Activated CD4-positive, alpha-beta T cell treated with anti-CD3 and anti-CD28 coated beads for 36 hours (primary cell): ENCODE measurements around the gene INSR. TPM values are rescaled to one million over a fixed set of nuclear protein-coding genes. Genes with fewer than 3 reads are reported as not detected.

Experiments
- ATAC-seq: fragments of 200-7000 bp; cut with Tn5 transposase; one replicate; pipeline ENCODE4 v1.10.0; 2021; ENCODE audit warnings: mild to moderate bottlenecking, moderate library complexity
- CTCF ChIA-PET: fragments of 350-600 bp; sonication (Branson Sonifier 250); formaldehyde crosslinking; loops from one replicate; lab custom pipeline; 2021; ENCODE audit warnings: antibody characterized with exemption; lab: Charles Lee
- POLR2A ChIA-PET: fragments of 350-600 bp; sonication (Branson Sonifier 250); formaldehyde crosslinking; loops from one replicate; lab custom pipeline; 2021; ENCODE audit warnings: antibody characterized with exemption, inconsistent platforms; lab: Charles Lee
- DNase-seq: peaks from one replicate; pipeline ENCODE4 v3.0.0-alpha.2; 2020
- H3K27ac Mint-ChIP-seq: one replicate; pipeline ENCODE4 v1.8.0; 2021; ENCODE audit warnings: mixed read lengths
- H3K27me3 Mint-ChIP-seq: one replicate; pipeline ENCODE4 v1.8.0; 2021; ENCODE audit warnings: mixed read lengths
- H3K36me3 Mint-ChIP-seq: one replicate; pipeline ENCODE4 v1.8.0; 2021; ENCODE audit warnings: low read depth, mixed read lengths
- H3K4me1 Mint-ChIP-seq: one replicate; pipeline ENCODE4 v1.8.0; 2021; ENCODE audit warnings: mixed read lengths
- H3K4me3 Mint-ChIP-seq: one replicate; pipeline ENCODE4 v1.8.0; 2021; ENCODE audit warnings: mild to moderate bottlenecking, moderate library complexity, mixed read lengths
- H3K9me3 Mint-ChIP-seq: one replicate; pipeline ENCODE4 v1.8.0; 2021; ENCODE audit warnings: low read depth, mixed read lengths
- intact Hi-C, 2 experiments: fragments of 100-400 bp; cut with DNase I in 1 of 2; cut with micrococcal nuclease in 1 of 2; formaldehyde crosslinking; loops; one replicate each; pipeline versions ENCODE4 v1.14.2 to v1.15.1; 2022 to 2024; cut with DNase I, micrococcal nuclease
- total RNA-seq, 2 experiments: library from RNA; stranded (reverse); gene quantifications; one replicate each; pipeline ENCODE4 v1.2.3, GENCODE V29; 2021

INSR gene
- 1 to 10 TPM; 3.5 to 4.2 TPM for total RNA-seq

GRCh38 chr19:7293762-7294557, at the start of gene INSR:
Gene INSR (minus strand): TSS chr19:7294414. CDS start chr19:7293891, 523 bp downstream.
- H3K9me3 Mint-ChIP-seq, result no peaks in the 10 kb centered on the region
- POLR2A ChIA-PET, result no interaction called here
- DNase-seq (peak; percentile 85), ATAC-seq (peak; percentile 92)
- H3K27me3 Mint-ChIP-seq, result peaks cover 27% of the 10 kb centered on the region
- intact Hi-C loops, result loop anchor here (1.0 kb wide), 1 partner anchor 96 kb away; no protein-coding TSS in a partner anchor
- no peaks in the 10 kb centered on the region for H3K36me3 Mint-ChIP-seq
- H3K4me3 Mint-ChIP-seq, result peak within 1 kb of the TSS; percentile 72
- peaks cover 8% of the 10 kb centered on the region for H3K4me1 Mint-ChIP-seq
- CTCF ChIA-PET, result interaction anchor here (0.7 kb wide), 1 partner anchor 31 kb away, joined by 4 read pairs; no protein-coding TSS in a partner anchor
- no peak within 1 kb of the TSS for H3K27ac Mint-ChIP-seq

- Mint-ChIP-seq H3K36me3 (no peaks in the 10 kb centered on the region), H3K27ac (no peak overlapping the region), H3K4me3 (no peak overlapping the region), H3K4me1 (peaks cover 58% of the 10 kb centered on the region), H3K9me3 (no peaks in the 10 kb centered on the region), H3K27me3 (no peaks in the 10 kb centered on the region)
- ChIA-PET POLR2A (no interaction called here), CTCF (interaction anchor here (0.6 to 3.7 kb wide), 9 partner anchors 12 to 414 kb away, joined by 3 to 20 read pairs (median 4); a partner anchor contains a TSS)
- ATAC-seq (no peak), DNase-seq (no peak)
- intact Hi-C loops, result loop anchor here in 1 of 2 experiments (5.0 to 10.0 kb wide), 2 partner anchors 145 to 397 kb away; no protein-coding TSS in a partner anchor
These were observed 47.9 kb upstream of the INSR start for GRCh38 chr19:7342143-7342542.

DNA sequence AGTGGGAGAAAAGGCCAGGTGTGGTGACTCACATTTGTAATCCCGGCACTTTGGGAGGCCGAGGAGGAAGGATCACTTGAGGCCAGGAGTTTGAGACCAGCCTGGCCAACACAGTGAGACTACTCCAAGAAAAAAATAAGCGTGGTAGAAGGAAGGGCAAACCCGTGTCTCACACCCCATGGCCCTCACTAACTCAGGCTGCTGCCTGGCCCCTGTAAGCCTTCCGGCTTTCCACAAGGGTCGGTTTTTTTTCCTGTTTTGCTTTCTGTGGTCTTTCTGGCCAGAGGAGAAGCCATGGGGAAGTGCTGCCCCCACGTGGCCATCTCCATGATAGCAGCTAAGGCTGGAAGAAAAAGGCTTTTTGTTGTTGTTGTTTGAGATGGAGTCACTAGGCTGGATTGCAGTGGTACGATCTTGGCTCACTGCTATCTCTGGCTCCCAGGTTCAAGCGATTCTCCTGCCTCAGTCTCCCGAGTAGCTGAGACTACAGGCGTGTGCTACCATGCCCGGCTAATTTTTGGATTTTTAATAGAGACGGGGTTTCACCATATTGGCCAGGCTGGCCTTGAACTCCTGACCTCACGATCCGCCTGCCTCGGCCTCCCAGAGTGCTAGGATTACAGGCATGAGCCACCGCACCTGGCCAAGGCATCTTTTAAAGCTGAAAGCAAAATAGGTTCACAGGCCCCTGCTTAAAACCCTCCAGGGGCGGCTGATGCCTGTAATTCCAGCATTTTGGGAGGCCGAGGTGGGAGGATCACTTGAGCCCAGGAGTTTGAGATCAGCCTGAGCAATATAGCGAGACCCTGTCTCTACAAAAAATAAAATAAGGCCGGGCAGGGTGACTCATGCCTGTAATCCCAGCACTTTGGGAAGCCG, 47.0 kb upstream of the INSR start:
- Mint-ChIP-seq H3K4me1 (peaks cover 54% of the 10 kb centered on the region), H3K4me3 (peak overlapping the region; percentile 3), H3K27ac (peak overlapping the region; percentile 63), H3K27me3 (no peaks in the 10 kb centered on the region), H3K9me3 (no peaks in the 10 kb centered on the region), H3K36me3 (no peaks in the 10 kb centered on the region)
- CTCF ChIA-PET, result interaction anchor here (0.5 to 3.7 kb wide), 21 partner anchors 8 to 288 kb away, joined by 3 to 20 read pairs (median 5); partner anchors contain the start of genes ARHGEF18, PET100 and XAB2
- intact Hi-C loops, result loop anchor here (1.0 to 10.0 kb wide), 4 partner anchors 144 to 396 kb away; no protein-coding TSS in a partner anchor
- DNase-seq (peak; percentile 91), ATAC-seq (peak; percentile 18)
- POLR2A ChIA-PET, result interaction anchor here (0.7 kb wide), 1 partner anchor 37 kb away, joined by 4 read pairs; no protein-coding TSS in a partner anchor

- Mint-ChIP-seq H3K27me3 (no peaks in the 10 kb centered on the region), H3K9me3 (no peaks in the 10 kb centered on the region), H3K4me1 (peaks cover 26% of the 10 kb centered on the region), H3K36me3 (no peaks in the 10 kb centered on the region), H3K27ac (no peak overlapping the region), H3K4me3 (no peak overlapping the region)
- ATAC-seq, result peak; percentile 84
- DNase-seq, result peak; percentile 48
- ChIA-PET CTCF (interaction anchor here (0.5 kb wide), 1 partner anchor 12 kb away, joined by 3 read pairs; no protein-coding TSS in a partner anchor), POLR2A (no interaction called here)
- intact Hi-C loops, result no loop called here
These were observed 43.4 kb upstream of the INSR start for GRCh38 chr19:7337380-7338194.

DNA sequence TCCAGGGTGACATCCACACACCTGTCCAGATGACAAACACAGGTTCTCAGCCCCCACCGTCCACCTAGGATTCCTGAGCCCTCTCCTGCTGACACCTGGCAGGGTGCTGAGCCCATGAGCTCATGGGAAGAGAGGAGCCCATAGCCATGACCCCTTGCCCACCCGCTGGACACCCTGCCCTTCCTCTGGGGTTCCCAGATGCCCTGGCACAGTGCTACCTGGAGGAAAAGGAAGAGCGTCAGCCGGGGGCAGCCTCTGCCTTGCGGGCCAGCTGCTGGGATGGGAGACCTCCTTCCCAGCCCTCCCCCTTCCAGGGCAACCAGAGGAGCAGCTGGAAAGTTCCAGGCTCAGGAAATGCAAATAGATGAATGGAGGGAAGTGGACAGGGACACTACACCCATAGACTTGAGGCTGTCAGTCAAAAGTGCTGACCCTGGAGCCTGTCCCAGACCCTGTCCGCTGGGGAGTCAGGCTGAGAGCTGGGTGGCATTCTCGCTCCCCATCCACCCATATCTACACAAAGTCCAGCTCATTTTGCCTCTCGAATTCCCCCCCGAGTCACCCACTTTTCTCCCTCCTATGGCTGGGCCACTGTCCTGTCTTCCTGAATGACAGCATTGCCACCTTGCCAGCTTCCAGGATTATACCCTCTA, 42.2 kb upstream of the INSR start:
- intact Hi-C loops, result no loop called here
- POLR2A ChIA-PET, result no interaction called here
- ATAC-seq (no peak), DNase-seq (no peak)
- H3K4me1 Mint-ChIP-seq, result peaks cover 22% of the 10 kb centered on the region
- no peaks in the 10 kb centered on the region for H3K9me3 Mint-ChIP-seq
- no peaks in the 10 kb centered on the region for H3K36me3 Mint-ChIP-seq
- no peak overlapping the region for H3K27ac Mint-ChIP-seq
- CTCF ChIA-PET, result interaction anchor here (0.5 to 1.4 kb wide), 4 partner anchors 9 to 276 kb away, joined by 3 to 4 read pairs (median 3); no protein-coding TSS in a partner anchor
- no peaks in the 10 kb centered on the region for H3K27me3 Mint-ChIP-seq
- no peak overlapping the region for H3K4me3 Mint-ChIP-seq

DNA sequence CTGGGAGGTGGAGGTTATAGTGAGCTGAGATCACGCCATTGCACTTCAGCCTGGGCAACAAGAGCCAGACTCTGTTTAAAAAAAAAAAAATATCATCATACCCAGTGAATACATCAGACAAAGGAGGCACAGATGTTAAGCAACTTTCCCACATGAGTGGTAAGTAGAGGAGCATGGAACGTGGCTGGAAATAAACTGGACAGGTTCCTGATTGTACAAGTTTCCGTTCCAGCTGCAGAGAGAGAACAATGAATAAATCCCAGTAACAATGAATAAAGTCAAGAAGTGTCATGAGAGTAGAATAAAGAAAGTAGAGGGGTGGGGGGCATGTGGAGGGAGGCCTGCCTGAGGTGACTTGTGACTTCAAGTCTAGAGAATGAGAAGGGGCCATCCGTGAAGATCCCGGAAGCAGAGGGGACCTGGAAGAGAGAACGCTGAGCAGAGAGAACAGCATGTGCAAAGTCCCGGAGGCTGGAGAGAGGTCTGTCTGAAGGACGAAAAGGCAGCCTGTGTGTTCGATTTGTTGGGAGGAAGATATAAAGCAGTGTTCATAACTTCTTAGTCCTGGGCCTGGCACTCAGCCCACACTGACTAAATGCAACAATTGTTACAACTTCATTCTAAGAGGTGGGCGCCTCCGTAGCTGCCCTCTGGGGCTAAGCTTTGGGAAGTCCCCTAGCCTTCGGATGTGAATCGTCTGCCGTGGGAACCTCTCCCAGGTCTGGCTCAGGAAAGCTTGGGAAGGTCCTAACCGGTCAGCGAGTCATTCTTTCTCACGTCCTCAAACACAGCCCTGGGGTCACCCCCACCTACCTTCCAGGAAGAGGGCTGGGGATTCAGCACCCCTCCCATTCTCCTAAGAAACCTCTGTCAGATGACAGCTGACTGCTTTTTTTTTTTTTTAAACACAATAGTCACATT, 39.2 kb upstream of the INSR start:
- no peak for ATAC-seq
- Mint-ChIP-seq H3K4me3 (no peak overlapping the region), H3K36me3 (no peaks in the 10 kb centered on the region), H3K4me1 (peaks cover 15% of the 10 kb centered on the region), H3K27me3 (no peaks in the 10 kb centered on the region), H3K9me3 (no peaks in the 10 kb centered on the region), H3K27ac (no peak overlapping the region)
- ChIA-PET CTCF (no interaction called here), POLR2A (interaction anchor here (0.6 kb wide), 1 partner anchor 211 kb away, joined by 3 read pairs; no protein-coding TSS in a partner anchor)
- DNase-seq, result no peak
- intact Hi-C loops, result no loop called here

DNA sequence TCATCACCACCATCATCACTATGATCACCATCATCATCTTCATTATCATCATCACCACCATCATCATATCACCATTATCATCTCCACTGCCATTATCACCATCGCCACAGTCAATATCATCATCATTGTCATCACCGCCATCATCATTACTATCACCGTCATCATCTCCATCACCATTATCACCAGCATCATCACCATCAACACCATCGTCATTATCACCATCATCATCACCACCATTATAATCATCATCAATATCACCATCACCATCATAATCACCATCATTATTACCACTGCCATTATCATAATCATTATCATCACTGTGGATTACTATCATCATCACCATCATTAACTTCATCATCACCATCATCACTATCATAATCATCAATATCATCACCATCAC, 37.2 kb upstream of the INSR start:
- H3K36me3 Mint-ChIP-seq, result no peaks in the 10 kb centered on the region
- intact Hi-C loops, result no loop called here
- CTCF ChIA-PET, result interaction anchor here (0.6 kb wide), 1 partner anchor 1029 kb away, joined by 3 read pairs; no protein-coding TSS in a partner anchor

GRCh38 chr19:7328647-7329046, 34.4 kb upstream of the INSR start:
- DNase-seq (no peak), ATAC-seq (no peak)
- ChIA-PET POLR2A (no interaction called here), CTCF (interaction anchor here (0.6 to 2.6 kb wide), 4 partner anchors 12 to 98 kb away, joined by 3 to 20 read pairs (median 4); no protein-coding TSS in a partner anchor)
- Mint-ChIP-seq H3K4me3 (no peak overlapping the region), H3K9me3 (no peaks in the 10 kb centered on the region), H3K4me1 (no peaks in the 10 kb centered on the region), H3K36me3 (no peaks in the 10 kb centered on the region), H3K27ac (no peak overlapping the region), H3K27me3 (no peaks in the 10 kb centered on the region)
- intact Hi-C loops, result no loop called here

More for the DNA sequence above, 37.2 kb upstream of the INSR start:
- H3K4me3 Mint-ChIP-seq, result no peak overlapping the region
- ATAC-seq (no peak), DNase-seq (no peak)
- H3K27ac Mint-ChIP-seq, result no peak overlapping the region
- no peaks in the 10 kb centered on the region for H3K4me1 Mint-ChIP-seq
- H3K9me3 Mint-ChIP-seq, result no peaks in the 10 kb centered on the region
- H3K27me3 Mint-ChIP-seq, result no peaks in the 10 kb centered on the region
- POLR2A ChIA-PET, result no interaction called here

GRCh38 chr19:7327802-7328201, 33.6 kb upstream of the INSR start:
- intact Hi-C loops, result no loop called here
- ChIA-PET POLR2A (no interaction called here), CTCF (interaction anchor here (1.8 kb wide), 1 partner anchor 14 kb away, joined by 12 read pairs; no protein-coding TSS in a partner anchor)
- Mint-ChIP-seq H3K4me3 (no peak overlapping the region), H3K27me3 (no peaks in the 10 kb centered on the region), H3K27ac (no peak overlapping the region), H3K4me1 (no peaks in the 10 kb centered on the region), H3K9me3 (no peaks in the 10 kb centered on the region), H3K36me3 (no peaks in the 10 kb centered on the region)
- DNase-seq (no peak), ATAC-seq (no peak)
